ENCODE measurements around the gene CENPN. TPM values are rescaled to one million over a fixed set of nuclear protein-coding genes. Genes with fewer than 3 reads are reported as not detected.

The CENPN gene
- total RNA-seq, 1 experiment from 2014 or later = 105 TPM

- ChIA-PET POLR2A (no interaction called here), CTCF (no interaction called here)
- intact Hi-C loops (cut with micrococcal nuclease; ENCODE audit: unreplicated experiment) = no loop called here
- no peak overlapping the region for H3K27ac Mint-ChIP-seq (ENCODE audit: unreplicated experiment)
- Histone ChIP-seq H3K36me3 (ENCODE audit: control insufficient read depth, insufficient read depth, low read length) (no peaks in the 10 kb centered on the region), H3K27me3 (replicated peaks; ENCODE audit: control insufficient read depth, insufficient read depth, low read length) (no peaks in the 10 kb centered on the region), H3K4me3 (ENCODE audit: low read depth, low read length) (no peak overlapping the region), H3K4me1 (peaks cover 14% of the 10 kb centered on the region; the same call in 1 of the 2 replicates), H3K9me3 (no peaks in the 10 kb centered on the region)
- peaks cover 5% of the 10 kb centered on the region for H3K4me1 Mint-ChIP-seq (ENCODE audit: low read depth, unreplicated experiment)
- H3K27me3 Mint-ChIP-seq (ENCODE audit: insufficient read depth, unreplicated experiment) = no peaks in the 10 kb centered on the region
- H3K9me3 Mint-ChIP-seq (ENCODE audit: unreplicated experiment) = no peaks in the 10 kb centered on the region
- BruUV-seq (replicated peaks) = no TSS peak
- no peak overlapping the region for H3K4me3 Mint-ChIP-seq (ENCODE audit: unreplicated experiment)
- no peaks in the 10 kb centered on the region for H3K36me3 Mint-ChIP-seq (ENCODE audit: insufficient read depth, unreplicated experiment)
- TF ChIP-seq, protein P1, sequence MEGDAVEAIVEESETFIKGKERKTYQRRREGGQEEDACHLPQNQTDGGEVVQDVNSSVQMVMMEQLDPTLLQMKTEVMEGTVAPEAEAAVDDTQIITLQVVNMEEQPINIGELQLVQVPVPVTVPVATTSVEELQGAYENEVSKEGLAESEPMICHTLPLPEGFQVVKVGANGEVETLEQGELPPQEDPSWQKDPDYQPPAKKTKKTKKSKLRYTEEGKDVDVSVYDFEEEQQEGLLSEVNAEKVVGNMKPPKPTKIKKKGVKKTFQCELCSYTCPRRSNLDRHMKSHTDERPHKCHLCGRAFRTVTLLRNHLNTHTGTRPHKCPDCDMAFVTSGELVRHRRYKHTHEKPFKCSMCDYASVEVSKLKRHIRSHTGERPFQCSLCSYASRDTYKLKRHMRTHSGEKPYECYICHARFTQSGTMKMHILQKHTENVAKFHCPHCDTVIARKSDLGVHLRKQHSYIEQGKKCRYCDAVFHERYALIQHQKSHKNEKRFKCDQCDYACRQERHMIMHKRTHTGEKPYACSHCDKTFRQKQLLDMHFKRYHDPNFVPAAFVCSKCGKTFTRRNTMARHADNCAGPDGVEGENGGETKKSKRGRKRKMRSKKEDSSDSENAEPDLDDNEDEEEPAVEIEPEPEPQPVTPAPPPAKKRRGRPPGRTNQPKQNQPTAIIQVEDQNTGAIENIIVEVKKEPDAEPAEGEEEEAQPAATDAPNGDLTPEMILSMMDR (IDR thresholded peaks at IDR 0.05; ENCODE audit: insufficient read depth in 1 of 2, low read depth in 1 of 2, low read length in 1 of 2, severe bottlenecking in 1 of 2, unreplicated experiment in 1 of 2) = no peak
- no peak for DNase-seq
Observed at GRCh38 chr16:81061871-81062608, 55.0 kb downstream of the CENPN start.

DNA sequence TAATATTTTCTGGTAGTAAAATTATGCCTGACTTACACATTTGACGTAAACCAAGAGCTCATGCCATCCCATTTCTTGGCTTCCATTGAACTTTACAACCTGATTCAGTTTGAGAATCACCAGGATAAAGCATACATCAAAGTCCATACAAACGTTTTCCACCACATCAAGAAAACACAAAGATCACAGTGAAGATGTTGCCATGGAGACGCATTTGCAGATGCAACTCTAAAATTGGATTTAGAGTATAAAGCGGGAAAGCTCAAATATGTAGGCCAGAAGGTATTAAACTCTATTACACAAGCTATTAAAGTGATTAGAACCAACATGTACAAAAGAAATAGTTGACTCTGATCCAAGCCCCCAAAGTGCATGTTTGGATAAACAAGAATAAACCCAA lies 59.7 kb downstream of the CENPN start:
- no TSS peak for BruUV-seq (replicated peaks)
- no peaks in the 10 kb centered on the region for H3K27me3 Mint-ChIP-seq (ENCODE audit: insufficient read depth, unreplicated experiment)
- Histone ChIP-seq H3K36me3 (ENCODE audit: control insufficient read depth, insufficient read depth, low read length) (no peaks in the 10 kb centered on the region), H3K4me3 (ENCODE audit: low read depth, low read length) (no peak overlapping the region), H3K4me1 (peaks cover 15% of the 10 kb centered on the region; the same call in 1 of the 2 replicates), H3K9me3 (no peaks in the 10 kb centered on the region), H3K27me3 (replicated peaks; ENCODE audit: control insufficient read depth, insufficient read depth, low read length) (no peaks in the 10 kb centered on the region)
- H3K4me1 Mint-ChIP-seq (ENCODE audit: low read depth, unreplicated experiment) = peaks cover 7% of the 10 kb centered on the region
- no peak overlapping the region for H3K4me3 Mint-ChIP-seq (ENCODE audit: unreplicated experiment)
- no peak for DNase-seq
- intact Hi-C loops (cut with micrococcal nuclease; ENCODE audit: unreplicated experiment) = no loop called here
- CTCF ChIA-PET = no interaction called here
- H3K36me3 Mint-ChIP-seq (ENCODE audit: insufficient read depth, unreplicated experiment) = no peaks in the 10 kb centered on the region
- H3K27ac Mint-ChIP-seq (ENCODE audit: unreplicated experiment) = no peak overlapping the region
- POLR2A ChIA-PET = interaction anchor here (0.6 kb wide), 2 partner anchors 10 to 55 kb away, joined by 3 read pairs; partner anchors contain the start of gene C16orf46
- H3K9me3 Mint-ChIP-seq (ENCODE audit: unreplicated experiment) = no peaks in the 10 kb centered on the region
- TF ChIP-seq, protein P1 (IDR thresholded peaks at IDR 0.05; ENCODE audit: insufficient read depth in 1 of 2, low read depth in 1 of 2, low read length in 1 of 2, severe bottlenecking in 1 of 2, unreplicated experiment in 1 of 2) = no peak

DNA sequence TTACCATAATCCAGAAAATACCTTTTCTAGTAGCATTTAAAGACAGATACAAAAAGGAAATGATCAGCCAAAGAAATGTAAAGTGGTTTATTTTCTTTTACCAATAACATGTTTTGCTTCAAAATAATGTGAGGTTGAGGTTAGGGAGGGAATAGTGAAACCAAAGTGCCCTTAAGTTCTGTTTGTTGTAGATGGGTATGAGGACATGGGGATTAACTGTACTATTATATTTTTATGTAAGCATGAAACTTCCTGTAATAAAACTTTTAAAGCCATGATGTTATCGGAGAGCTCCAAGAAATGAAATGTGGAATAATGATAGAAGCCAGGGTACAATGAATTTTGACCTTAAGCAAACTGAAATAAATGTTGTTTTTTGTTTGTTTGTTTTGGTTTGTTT lies 60.2 kb downstream of the CENPN start:
- Mint-ChIP-seq H3K27ac (ENCODE audit: unreplicated experiment) (no peak overlapping the region), H3K9me3 (ENCODE audit: unreplicated experiment) (no peaks in the 10 kb centered on the region), H3K4me1 (ENCODE audit: low read depth, unreplicated experiment) (peaks cover 7% of the 10 kb centered on the region), H3K27me3 (ENCODE audit: insufficient read depth, unreplicated experiment) (no peaks in the 10 kb centered on the region), H3K36me3 (ENCODE audit: insufficient read depth, unreplicated experiment) (no peaks in the 10 kb centered on the region), H3K4me3 (ENCODE audit: unreplicated experiment) (no peak overlapping the region)
- Histone ChIP-seq H3K9me3 (no peaks in the 10 kb centered on the region), H3K4me3 (ENCODE audit: low read depth, low read length) (no peak overlapping the region), H3K4me1 (peaks cover 15% of the 10 kb centered on the region; the same call in 1 of the 2 replicates), H3K36me3 (ENCODE audit: control insufficient read depth, insufficient read depth, low read length) (no peaks in the 10 kb centered on the region), H3K27me3 (replicated peaks; ENCODE audit: control insufficient read depth, insufficient read depth, low read length) (no peaks in the 10 kb centered on the region)
- POLR2A ChIA-PET = interaction anchor here (0.6 kb wide), 1 partner anchor 55 kb away, joined by 3 read pairs; no protein-coding TSS in a partner anchor
- CTCF ChIA-PET = no interaction called here
- intact Hi-C loops (cut with micrococcal nuclease; ENCODE audit: unreplicated experiment) = no loop called here
- TF ChIP-seq, protein P1 (IDR thresholded peaks at IDR 0.05; ENCODE audit: insufficient read depth in 1 of 2, low read depth in 1 of 2, low read length in 1 of 2, severe bottlenecking in 1 of 2, unreplicated experiment in 1 of 2) = no peak
- DNase-seq = no peak
- BruUV-seq (replicated peaks) = no TSS peak

Measured in Caco-2 (cell line).